ENCODE measurements around the gene CNTN1.

Gene CNTN1

DNA sequence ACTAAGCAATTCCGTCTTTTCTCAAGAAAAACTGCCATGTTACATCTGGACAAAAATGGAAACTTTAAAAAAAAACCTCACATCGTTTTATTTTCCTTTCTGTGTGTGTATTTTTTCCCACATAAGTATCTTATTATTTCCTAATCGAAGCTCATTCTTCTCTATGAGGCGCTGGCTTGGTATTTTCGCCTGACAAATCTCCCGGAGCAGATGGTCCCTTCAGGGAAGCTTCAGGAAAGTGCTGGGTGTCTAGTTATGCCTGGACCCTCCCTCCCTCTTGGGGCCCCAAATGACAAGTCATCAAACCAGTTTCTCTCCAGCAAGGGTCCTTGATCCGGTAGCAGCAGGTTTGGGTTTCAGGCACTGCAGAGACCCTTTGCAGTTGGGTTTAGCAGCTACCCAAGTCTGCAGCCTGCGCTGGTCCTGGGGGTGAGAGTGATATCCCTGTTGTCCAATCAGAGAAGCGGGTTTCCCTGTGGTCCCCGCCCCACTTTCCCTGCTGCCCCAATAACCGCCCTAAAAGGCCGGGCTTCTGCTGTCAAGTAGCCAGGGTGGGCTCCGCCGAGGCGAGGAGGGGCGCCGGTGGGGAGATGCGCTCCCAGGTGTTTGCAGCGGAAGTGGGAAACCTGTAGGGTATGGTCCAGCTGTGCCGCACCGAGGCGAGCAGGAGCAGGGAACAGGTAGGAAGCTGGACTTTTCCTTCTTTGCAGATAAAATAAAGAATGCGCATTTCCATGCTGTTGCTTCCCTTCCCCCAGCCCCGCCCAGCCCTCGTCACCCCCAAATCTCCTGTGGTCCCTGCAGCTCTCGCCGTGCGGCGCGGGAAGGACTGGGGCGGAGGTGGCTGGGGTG is at the start of gene CNTN1:
CNTN1 (plus strand) TSS at position 527 of the 852 bp plus-strand sequence.
- peak; percentile 54 for DNase-seq (ENCODE audit: low read depth, low spot score)
- in situ Hi-C loops (cut with HindIII; ENCODE audit: low sequenced_read_pairs), result no loop called here
- H3K4me3 ChIP-seq (ENCODE audit: low read depth, low read length), result peak within 1 kb of the TSS; percentile 39
- TF ChIP-seq, protein P1, sequence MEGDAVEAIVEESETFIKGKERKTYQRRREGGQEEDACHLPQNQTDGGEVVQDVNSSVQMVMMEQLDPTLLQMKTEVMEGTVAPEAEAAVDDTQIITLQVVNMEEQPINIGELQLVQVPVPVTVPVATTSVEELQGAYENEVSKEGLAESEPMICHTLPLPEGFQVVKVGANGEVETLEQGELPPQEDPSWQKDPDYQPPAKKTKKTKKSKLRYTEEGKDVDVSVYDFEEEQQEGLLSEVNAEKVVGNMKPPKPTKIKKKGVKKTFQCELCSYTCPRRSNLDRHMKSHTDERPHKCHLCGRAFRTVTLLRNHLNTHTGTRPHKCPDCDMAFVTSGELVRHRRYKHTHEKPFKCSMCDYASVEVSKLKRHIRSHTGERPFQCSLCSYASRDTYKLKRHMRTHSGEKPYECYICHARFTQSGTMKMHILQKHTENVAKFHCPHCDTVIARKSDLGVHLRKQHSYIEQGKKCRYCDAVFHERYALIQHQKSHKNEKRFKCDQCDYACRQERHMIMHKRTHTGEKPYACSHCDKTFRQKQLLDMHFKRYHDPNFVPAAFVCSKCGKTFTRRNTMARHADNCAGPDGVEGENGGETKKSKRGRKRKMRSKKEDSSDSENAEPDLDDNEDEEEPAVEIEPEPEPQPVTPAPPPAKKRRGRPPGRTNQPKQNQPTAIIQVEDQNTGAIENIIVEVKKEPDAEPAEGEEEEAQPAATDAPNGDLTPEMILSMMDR (IDR thresholded peaks at IDR 0.05; ENCODE audit: low read depth, low read length), result no peak

DNA sequence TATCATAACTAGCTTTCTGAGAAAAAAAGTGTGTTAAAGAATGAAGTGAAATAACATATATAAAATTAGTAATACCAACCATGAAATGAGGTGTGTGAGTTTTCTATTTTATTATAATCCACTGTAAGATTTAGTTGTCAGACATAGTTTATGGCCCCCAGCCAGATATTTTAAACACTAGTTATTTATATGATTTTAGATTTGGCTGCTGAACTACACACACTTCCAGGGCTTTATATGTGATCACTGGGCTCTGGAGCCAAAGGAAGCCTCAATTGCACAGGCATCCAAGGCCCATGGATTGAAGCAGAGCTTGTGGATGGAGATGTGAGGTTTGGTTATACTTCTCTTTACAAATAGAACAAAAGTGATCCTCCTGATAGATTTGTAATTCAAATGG is 48.7 kb upstream of the CNTN1 start:
- in situ Hi-C loops (cut with HindIII; ENCODE audit: low sequenced_read_pairs), result no loop called here
- no peak for DNase-seq (ENCODE audit: low read depth, low spot score)
- TF ChIP-seq, protein P1 (IDR thresholded peaks at IDR 0.05; ENCODE audit: low read depth, low read length), result no peak
- no peak overlapping the region for H3K4me3 ChIP-seq (ENCODE audit: low read depth, low read length)

- no peak for DNase-seq (ENCODE audit: low read depth, low spot score)
- no peak overlapping the region for H3K4me3 ChIP-seq (ENCODE audit: low read depth, low read length)
- TF ChIP-seq, protein P1 (IDR thresholded peaks at IDR 0.05; ENCODE audit: low read depth, low read length), result no peak
- in situ Hi-C loops (cut with HindIII; ENCODE audit: low sequenced_read_pairs), result no loop called here
These were observed 48.3 kb upstream of the CNTN1 start for GRCh38 chr12:40643976-40644375.

GRCh38 chr12:40644708-40645107 is 47.5 kb upstream of the CNTN1 start:
- TF ChIP-seq, protein P1 (IDR thresholded peaks at IDR 0.05; ENCODE audit: low read depth, low read length), result no peak
- in situ Hi-C loops (cut with HindIII; ENCODE audit: low sequenced_read_pairs), result no loop called here
- DNase-seq (ENCODE audit: low read depth, low spot score), result no peak
- H3K4me3 ChIP-seq (ENCODE audit: low read depth, low read length), result no peak overlapping the region

GRCh38 chr12:40645361-40645760 is 46.9 kb upstream of the CNTN1 start:
- DNase-seq (ENCODE audit: low read depth, low spot score), result no peak
- in situ Hi-C loops (cut with HindIII; ENCODE audit: low sequenced_read_pairs), result no loop called here
- TF ChIP-seq, protein P1 (IDR thresholded peaks at IDR 0.05; ENCODE audit: low read depth, low read length), result no peak
- no peak overlapping the region for H3K4me3 ChIP-seq (ENCODE audit: low read depth, low read length)

GRCh38 chr12:40646456-40646855 is 45.8 kb upstream of the CNTN1 start:
- in situ Hi-C loops (cut with HindIII; ENCODE audit: low sequenced_read_pairs), result no loop called here
- DNase-seq (ENCODE audit: low read depth, low spot score), result no peak
- TF ChIP-seq, protein P1 (IDR thresholded peaks at IDR 0.05; ENCODE audit: low read depth, low read length), result no peak
- no peak overlapping the region for H3K4me3 ChIP-seq (ENCODE audit: low read depth, low read length)

Measured in astrocyte of the spinal cord (primary cell).